Stimulated activated naive CD8-positive, alpha-beta T cell treated with anti-CD3 and anti-CD28 coated beads, Interleukin-15, Interleukin-2, amounts not matched to agents 100 U/mL and 50 U/mL, for 24 hours (primary cell): ENCODE results near the gene PAN2.
A peak's percentile ranks its signal among the peaks of the same experiment; 100 is the strongest.

Experiments
- ATAC-seq: fragments of 150-1000 bp; cut with Tn5 transposase; one replicate; pipeline ENCODE4 v1.10.0; 2021
- DNase-seq: peaks from one replicate; pipeline ENCODE4 v3.0.0; 2021

PAN2 gene, protein sequence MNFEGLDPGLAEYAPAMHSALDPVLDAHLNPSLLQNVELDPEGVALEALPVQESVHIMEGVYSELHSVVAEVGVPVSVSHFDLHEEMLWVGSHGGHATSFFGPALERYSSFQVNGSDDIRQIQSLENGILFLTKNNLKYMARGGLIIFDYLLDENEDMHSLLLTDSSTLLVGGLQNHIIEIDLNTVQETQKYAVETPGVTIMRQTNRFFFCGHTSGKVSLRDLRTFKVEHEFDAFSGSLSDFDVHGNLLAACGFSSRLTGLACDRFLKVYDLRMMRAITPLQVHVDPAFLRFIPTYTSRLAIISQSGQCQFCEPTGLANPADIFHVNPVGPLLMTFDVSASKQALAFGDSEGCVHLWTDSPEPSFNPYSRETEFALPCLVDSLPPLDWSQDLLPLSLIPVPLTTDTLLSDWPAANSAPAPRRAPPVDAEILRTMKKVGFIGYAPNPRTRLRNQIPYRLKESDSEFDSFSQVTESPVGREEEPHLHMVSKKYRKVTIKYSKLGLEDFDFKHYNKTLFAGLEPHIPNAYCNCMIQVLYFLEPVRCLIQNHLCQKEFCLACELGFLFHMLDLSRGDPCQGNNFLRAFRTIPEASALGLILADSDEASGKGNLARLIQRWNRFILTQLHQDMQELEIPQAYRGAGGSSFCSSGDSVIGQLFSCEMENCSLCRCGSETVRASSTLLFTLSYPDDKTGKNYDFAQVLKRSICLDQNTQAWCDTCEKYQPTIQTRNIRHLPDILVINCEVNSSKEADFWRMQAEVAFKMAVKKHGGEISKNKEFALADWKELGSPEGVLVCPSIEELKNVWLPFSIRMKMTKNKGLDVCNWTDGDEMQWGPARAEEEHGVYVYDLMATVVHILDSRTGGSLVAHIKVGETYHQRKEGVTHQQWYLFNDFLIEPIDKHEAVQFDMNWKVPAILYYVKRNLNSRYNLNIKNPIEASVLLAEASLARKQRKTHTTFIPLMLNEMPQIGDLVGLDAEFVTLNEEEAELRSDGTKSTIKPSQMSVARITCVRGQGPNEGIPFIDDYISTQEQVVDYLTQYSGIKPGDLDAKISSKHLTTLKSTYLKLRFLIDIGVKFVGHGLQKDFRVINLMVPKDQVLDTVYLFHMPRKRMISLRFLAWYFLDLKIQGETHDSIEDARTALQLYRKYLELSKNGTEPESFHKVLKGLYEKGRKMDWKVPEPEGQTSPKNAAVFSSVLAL

DNA sequence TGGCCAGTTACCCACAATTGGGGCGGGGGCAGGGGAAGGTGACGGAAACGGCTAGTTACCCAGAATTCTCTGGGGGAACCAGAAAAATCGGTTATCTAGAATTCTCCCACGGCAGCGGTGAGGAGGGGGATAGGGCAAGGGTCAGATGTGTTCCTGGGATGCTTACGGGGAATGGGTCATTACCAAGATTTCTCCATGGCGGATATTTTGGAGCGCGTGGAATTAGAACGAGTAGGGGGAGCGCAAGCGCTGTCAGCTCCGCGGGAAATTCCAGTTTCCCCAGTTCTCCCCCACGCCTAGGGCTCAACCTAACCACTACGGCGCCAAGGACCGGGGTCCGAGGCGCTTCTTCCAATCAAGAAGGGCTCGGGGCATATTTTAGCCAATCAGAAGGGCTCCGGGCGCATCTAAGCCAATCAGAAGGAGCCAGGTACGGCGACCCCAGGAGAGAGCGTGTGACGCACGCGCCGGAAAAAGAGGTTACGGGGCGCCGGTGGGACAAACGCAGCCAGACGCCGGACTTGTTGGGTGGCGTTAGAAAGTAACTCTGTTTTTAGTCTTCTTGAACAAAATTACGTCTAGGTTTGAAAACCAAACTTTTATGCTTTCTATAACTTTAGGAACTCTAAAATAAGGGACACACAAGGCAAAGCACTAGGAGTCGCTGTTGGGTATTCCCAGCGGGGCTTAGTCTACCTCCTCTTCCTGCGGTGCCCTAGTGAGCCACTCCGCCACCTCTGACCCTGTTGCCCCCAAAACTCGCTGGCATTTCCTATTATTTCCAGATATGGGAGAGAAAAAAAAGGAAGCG lies at the start of gene PAN2:
Gene PAN2, minus strand, starts transcription at position 322 of the 811 bp plus-strand sequence. CDS start 906 bp downstream, outside the sequence.
- peak; percentile 90 for ATAC-seq
- DNase-seq, result peak; percentile 92

GRCh38 chr12:56382611-56383010 lies 48.8 kb upstream of the PAN2 start:
- DNase-seq (no peak), ATAC-seq (no peak)

DNA sequence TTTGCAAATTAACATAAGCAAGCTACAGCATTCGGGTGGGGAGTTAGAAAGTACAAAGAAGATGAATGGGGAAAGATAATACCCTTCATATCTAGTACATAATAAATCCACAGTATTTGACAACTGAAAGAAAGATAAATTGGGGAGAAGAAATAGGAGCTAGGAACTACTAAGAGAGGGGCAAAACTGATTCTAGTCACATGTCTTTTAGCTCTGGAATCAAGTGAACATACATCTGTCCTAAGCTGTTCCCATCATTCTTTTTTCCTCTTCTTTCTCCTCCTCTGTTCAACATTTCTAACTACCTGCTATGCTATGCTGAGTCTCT lies 44.2 kb upstream of the PAN2 start:
- DNase-seq (no peak), ATAC-seq (no peak)

DNA sequence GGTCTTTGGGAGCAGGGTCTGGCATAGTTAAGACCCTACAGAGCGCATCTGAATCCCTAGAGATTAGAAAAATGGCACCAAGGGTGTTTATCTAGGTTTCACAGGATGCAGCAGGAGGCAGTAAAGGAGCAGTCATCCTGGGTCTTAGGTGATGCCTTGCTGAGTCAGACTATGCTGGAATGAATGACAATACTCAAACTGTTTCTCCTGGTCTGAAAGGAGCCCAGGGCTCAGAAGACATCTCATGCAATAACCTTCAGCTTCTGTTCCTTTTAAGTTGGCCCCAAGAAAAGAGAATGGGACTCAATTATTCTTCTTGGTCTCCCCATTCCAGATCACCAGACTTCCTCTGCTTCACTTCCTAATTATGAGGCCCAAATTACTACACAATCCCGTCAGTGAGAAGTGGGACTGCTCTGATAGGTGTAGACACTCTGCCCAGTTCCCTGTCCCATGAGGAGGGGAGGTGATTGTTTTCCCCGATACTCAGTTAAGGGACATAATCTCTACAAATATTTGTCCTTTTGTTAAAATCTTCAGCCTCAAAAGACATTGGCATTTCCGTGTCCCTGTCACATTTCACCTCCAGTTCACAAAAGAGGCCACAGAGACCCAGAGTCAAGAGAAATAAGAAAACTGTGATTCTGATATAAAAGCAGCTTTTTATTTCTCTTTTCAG lies 43.6 kb upstream of the PAN2 start:
- DNase-seq (no peak), ATAC-seq (peak; percentile 59)

GRCh38 chr12:56375598-56376434 lies 42.0 kb upstream of the PAN2 start:
- DNase-seq (no peak), ATAC-seq (no peak)

DNA sequence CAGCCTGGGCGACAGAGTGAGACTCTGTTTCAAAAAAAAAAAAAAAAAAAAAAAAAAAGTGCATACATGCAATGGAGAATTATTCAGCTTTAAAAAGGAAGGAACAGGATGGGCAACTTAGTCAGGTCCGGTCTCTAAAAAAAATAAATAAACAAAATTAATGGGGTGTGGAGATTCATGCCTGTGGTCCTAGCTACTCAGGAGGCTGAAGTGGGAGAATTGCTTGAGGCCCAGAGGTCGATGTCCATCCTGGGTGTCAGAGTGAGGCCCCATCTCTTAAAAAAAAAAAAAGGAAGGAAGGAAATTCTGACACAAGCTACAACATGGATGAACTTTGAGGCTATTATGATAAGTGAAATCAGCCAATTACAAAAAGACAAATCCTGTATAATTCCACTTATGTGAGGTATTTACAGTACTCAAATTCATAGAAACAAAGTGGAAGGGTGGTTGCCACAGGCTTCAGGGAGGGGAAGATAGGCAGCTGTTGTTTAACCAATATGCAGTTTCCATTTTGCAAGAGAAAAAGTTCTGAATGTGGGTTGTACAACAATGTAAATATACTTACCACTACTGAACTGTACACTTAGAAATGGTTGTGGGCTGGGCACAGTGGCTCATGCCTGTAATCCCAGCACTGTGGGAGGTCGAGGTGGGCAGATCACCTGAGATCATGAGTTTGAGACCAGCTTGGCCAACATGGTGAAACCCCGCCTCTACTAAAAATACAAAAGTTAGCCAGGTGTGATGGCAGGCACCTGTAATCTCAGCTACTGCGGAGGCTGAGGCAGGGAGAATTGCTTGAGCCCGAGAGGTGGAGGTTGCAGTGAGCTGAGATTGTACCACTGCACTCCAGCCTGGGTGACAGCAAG lies 41.2 kb upstream of the PAN2 start:
- ATAC-seq, result no peak
- no peak for DNase-seq

DNA sequence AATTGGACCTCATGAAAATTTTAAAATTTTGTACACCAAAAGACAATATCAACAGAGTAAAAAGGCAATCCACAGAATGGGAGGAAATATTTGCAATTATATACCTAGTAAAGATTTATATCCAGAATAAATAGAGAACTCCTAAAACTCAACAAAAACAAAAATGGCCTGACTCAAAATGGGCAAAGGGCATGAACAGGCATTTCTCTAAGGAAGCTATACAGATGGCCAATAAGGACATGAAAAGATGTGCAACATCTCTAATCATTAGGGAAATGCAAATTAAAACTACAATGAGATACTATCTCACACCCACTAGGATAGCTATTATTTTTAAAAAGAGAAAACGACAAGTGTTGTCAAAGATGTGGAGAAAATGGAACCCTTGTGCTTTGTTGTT lies 39.7 kb upstream of the PAN2 start:
- no peak for DNase-seq
- no peak for ATAC-seq

GRCh38 chr12:56366948-56367347 lies 33.1 kb upstream of the PAN2 start:
- no peak for ATAC-seq
- DNase-seq, result no peak

DNA sequence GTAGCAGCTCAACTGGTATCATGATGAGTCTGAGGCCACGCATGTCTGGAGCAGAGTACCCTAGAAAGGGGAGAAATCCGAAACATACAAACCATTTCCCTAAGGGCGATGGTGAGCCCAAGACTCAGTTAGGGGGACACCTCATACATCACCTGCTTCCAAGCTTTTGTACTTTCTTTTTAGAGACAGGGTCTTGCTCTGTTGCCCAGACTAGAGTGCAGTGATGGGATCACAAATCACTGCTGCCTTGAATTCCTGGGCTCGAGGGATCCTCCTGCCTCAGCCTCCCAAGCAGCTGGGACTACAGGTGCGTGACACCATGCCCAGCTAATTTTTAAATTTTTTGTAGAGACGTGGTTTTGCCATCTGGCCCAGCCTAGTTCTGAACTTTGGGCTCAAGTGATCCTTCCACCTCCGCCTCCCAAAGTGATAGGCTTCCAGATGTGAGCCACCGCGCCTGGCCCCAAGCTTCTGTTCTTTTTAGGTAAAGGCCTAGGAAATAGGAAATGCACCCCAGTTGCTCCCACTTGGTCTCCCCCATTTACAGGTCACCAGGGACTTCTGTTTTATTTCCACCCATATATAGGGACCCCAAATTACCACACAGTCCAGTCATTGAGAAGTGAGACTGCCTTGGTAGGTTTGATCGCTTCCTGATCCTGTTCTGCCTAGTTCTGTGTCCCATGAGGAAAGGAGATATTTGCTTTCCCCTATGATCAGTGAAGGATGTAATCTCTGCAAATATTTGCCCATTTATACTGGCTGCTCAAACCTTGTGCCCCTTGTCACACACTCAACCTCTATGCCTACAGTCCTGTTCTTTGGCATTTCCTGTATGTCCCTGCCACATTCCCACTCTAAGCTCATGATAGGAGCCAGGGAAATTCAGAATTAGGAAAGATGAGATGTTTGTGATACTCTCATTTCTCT lies 28.6 kb upstream of the PAN2 start, which contains the start of gene APOF:
Gene APOF, minus strand, starts transcription at position 728 of the 930 bp plus-strand sequence. Its CDS starts 112 bp downstream, at position 616.
- no peak for DNase-seq
- ATAC-seq, result no peak

DNA sequence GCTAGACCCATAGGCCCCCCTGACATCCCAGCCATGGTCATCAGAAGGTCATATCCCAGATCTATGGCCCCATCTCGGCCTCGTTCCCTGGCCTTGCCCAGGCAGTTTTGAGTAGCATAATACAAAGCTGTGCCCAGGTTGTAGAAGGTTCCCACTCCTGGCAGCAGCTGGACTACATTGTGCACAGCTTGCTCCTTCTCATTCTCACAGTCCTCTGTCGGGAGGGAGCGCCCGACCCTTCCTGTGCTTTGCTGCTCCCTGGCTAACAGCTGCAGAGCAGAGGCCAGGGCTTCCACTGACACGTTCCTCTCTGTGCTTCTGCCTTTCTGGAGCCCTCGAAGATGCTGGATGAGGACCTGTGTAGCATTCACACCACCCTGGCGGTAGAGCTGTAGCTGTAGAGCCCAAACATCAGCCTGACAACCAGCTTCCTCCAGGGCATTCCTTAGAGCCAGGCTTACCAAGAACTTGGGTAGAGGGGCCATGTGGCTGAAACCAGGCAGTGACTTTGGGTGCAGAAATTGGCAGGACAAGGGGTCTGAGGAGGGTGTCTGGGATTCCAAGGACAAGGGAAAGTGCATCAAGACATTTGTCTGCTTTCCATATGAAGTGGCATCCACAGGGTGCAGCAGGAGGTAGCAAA lies 27.8 kb upstream of the PAN2 start:
- no peak for ATAC-seq
- DNase-seq, result no peak

DNA sequence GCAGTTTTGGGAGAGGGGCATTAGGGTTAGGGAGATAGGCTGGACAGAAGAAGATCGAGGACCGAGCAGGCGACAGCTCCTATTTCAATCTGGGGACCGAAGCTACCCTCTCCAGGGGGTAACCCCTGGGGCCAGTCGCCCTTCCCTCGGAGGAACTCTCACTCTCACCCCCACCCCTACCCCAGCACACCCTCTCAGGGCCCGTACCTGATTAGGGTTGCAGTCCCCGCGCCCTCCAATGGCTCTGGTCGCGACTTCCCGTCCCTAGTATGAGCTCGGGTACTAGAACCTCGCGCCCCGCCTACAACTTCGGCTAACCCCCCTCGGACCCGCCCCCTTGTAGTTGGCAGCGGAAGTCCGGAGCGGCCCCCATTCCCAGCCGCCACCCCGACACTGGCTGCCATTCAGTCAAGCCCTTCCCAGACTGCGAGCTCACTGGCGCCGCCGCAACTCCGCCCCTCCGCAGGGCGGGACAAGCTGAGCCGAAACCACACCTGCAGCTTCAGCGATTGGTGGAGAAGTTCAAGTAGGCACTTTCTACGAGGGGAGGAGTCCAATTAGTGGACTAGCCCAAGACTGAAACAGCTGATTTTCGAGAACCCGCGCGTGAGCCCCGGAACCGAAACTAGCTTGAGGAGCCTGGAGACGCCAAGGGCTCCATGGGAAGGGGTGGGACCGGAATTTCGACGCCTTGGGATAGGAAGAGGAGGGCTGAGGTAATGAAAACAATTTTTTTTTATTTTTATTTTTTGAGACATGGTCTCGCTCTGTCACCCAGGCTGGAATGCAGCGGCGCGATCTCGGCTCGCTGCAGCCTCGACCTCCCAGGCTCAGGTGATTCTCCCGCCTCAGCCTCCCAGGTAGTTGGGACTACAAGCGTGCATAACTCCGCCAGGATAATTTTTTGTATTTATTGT lies 26.3 kb upstream of the PAN2 start, which contains the start of gene STAT2:
Gene STAT2, minus strand, starts transcription at position 257 of the 917 bp plus-strand sequence. CDS start 3,536 bp downstream, outside the sequence.
- peak; percentile 99 for DNase-seq

DNA sequence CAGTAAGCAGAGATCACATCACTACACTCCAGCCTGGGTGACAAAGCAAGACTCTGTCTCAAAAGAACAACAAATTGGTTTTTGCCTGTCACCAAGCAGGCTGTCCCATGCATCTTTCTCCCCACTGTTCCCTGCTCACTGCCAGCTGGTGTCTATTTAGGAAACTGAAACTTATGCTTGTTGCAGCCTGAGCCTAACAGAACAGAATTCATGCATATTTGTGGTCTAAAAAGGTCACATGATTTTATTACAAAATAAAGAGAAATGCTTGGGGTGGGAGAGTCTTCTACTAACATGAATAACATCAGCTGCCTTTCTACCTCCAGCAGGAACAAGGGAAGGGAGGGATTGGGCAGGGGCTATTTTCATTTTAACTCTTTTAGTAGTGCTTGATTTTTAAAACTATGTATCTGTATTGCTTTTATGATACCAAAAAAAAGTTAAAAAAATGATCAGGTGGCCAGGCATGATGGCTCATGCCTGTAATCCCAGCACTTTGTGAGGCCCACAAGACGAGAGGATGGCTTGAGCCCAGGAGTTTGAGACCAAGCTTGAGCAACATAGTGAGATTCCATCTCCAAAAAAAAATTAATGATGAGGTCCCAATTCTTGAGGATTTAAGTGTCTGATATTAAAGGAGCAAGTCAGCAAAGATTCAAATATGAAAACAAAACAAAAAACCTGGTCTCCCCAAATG lies 25.2 kb upstream of the PAN2 start:
- no peak for DNase-seq
- ATAC-seq, result no peak

More for the DNA sequence above, 26.3 kb upstream of the PAN2 start, which contains the start of gene STAT2:
- ATAC-seq, result peak; percentile 99

DNA sequence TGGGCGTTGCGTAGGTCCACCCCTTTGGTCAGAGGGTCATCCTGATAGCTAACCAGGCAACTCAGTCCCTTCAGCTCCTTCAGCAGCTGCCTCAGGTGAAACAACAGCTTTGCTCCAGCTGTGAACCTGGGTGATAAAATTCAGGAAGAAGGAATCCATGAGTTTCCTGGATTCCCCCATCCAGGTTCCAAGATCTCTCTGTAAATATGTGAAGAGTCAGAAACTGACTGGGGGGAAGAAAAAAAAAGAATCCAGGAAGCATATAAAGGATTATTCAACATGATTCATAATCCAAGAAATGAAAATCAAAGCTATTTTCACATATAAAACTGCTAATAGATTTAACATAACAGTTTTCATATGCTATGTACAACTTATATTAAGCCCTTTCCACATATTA lies 17.5 kb upstream of the PAN2 start:
- DNase-seq (no peak), ATAC-seq (no peak)

GRCh38 chr12:56350662-56351061 lies 16.9 kb upstream of the PAN2 start:
- no peak for ATAC-seq

DNA sequence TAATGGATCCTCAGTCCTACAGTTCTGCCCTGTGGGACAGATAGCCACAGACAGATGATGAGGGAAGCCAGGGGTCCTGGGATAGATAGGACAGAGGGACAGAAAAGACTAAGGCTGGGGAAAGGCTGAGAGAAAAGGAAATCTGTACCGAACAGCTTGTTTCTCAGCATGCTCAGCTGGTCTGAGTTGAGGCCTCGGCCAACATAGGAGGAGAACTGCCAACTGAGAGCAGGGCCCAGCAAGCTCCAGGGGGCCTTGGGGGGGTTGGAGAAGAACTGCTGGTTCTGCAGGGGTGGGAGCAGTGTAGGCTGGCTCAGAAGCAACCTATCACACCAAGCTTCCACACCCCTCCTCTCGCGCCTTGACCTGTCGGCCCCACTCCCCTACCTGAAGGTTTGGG lies 15.0 kb upstream of the PAN2 start:
- no peak for DNase-seq
- ATAC-seq, result no peak

More at GRCh38 chr12:56350662-56351061, 16.9 kb upstream of the PAN2 start:
- no peak for DNase-seq
